NAMALWA (cell line): Measurements from ENCODE around the gene CNTN4.

Source experiments
- DNase-seq: peaks from one replicate; pipeline ENCODE4 v3.0.0-alpha.2; 2015; ENCODE audit warnings: low spot score

Gene CNTN4

GRCh38 chr3:3064297-3064696 lies 965.6 kb downstream of the CNTN4 start:
- no peak for DNase-seq

DNA sequence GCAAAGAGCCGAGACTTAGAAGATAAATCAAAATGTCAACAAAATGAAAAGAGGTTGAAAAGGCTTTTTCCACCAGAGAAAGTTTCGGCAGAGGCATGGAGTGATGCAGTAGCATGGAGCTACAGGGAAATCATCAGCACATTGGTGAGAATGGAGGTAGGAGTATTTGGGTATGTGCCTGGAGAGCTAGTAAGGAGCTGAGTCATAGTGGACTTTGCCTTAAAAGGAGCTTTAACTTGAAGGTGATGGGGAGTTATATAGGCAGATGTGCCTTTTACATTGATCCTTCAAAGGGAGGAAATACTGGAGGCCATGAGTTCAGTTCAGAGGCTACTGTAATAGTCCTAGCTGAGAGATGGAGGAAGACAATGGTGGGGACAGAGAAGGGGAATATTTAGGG lies 967.2 kb downstream of the CNTN4 start:
- DNase-seq = no peak

- DNase-seq = no peak
These were observed 967.7 kb downstream of the CNTN4 start for GRCh38 chr3:3066378-3066777.

DNA sequence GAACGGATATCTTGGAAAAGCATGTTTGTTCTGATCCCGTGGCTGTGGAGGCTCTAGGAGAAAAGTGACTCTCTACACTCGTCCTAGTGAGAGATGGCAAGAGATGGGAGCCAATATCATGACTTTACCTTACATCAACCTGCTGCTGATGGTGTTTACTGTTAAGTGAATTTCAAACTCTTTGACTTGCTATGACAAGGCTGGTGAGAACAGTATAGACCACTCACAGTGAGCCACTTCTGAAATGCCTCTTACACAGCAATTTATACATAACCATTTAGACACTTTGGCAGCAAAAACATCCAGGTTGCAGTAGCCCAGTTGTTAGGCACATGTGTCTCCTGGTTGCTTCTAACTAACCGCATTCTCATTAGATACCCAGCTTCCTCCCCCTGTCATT lies 968.2 kb downstream of the CNTN4 start:
- no peak for DNase-seq

DNA sequence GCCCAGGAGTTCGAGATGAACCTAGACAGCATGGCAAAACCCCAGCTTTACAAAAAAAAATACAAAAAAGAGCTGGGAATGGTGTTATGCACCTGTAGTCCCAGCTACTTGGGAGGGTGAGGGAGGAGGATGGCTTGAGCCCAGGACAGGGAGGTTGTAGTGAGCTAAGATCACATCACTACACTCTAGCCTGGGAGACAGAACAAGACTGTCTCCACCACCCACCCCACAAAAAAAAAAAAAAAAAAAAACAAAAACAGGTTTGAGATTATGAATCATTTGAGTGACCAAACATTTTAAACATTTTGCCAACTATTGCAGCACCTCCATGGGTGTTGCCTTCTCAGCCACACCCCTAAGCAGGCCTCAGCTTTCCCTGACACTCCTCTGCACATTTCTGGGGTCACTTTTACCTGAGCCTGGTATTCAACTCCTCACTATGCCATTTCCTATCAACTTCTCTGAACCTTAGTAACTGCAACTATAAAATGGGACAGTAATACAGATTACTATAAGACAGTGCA lies 969.8 kb downstream of the CNTN4 start:
- DNase-seq = no peak

- DNase-seq = no peak
These were observed 971.1 kb downstream of the CNTN4 start for GRCh38 chr3:3069723-3070122.

DNA sequence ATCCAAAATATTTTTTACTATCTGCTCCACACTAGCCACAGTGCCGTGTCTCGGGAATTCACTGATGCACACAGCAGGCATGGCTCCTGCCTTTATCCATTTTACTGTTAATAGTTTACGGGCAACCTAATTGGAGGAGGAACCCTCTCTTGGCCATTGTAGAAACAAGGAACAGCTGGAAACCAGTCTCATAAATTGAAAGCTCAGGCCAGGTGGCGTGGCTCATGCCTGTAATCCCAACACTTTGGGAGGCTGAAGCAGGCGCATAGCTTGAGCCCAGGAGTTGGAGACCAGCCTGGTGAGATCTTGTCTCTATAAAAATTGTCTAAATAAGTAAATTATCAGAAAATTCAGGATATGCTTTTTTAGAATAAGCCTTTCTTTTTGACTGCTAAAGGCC lies 972.5 kb downstream of the CNTN4 start:
- DNase-seq = no peak

DNA sequence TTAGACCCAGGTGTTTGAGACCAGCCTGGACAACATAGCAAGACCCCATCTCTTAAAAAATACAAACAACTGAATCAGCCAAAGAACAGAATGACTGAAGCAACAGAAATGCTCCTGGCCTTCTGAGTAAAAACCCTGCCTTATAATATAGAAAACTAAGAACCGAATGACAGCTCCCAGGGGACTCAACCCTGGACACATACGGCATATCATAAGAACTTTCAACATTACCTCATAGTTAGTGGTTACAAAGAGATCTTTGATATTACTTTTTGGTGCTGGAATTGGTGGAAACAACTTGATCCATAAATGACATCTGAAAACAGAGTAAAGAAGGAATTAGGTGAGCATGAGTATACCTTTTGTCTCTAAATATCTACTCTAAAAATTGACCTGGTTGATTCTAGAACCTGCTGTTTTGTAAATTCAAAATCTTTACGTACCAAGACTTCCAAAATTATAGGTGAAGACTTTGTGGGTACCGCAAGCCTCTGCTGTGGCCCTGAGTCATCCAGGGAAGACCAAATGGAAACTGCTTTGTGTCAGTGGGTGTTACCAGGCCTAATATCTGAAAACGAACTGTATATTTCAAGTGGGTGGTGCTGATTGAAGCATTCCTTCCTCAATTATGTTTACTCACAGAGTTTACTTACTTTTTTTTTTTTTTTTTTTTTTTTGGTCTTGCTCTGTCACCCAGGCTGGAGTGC lies 976.0 kb downstream of the CNTN4 start:
- DNase-seq = no peak

DNA sequence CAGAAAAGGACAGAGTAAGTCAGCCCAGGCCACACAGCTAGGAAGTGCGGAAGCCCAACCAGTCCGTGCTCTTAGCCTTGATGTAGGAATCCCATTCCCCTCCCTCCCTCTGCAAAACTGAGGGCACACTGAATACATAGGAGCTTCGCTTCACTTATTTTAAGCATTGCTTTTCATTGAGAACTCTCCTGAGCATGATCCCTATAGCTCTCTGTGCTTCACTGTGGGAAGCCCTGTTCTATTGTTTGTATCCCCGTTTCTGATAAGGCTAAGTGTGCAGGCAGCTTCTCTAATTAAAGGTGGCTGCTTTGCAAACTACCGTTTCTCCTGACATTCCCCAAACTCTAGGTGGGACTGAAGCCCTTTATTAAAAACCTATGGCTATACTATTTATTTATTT lies 981.6 kb downstream of the CNTN4 start:
- DNase-seq = no peak

GRCh38 chr3:3081381-3082233 lies 982.9 kb downstream of the CNTN4 start:
- DNase-seq = no peak

- DNase-seq = no peak
These were observed 983.7 kb downstream of the CNTN4 start for GRCh38 chr3:3082234-3082924.

- no peak for DNase-seq
These were observed 986.2 kb downstream of the CNTN4 start for GRCh38 chr3:3084890-3085289.

GRCh38 chr3:3085782-3086181 lies 987.1 kb downstream of the CNTN4 start:
- no peak for DNase-seq

- DNase-seq = no peak
These were observed 987.6 kb downstream of the CNTN4 start for GRCh38 chr3:3086239-3086638.

GRCh38 chr3:3087279-3087678 lies 988.6 kb downstream of the CNTN4 start:
- DNase-seq = no peak

- no peak for DNase-seq
These were observed 989.2 kb downstream of the CNTN4 start for GRCh38 chr3:3087716-3088465.

DNA sequence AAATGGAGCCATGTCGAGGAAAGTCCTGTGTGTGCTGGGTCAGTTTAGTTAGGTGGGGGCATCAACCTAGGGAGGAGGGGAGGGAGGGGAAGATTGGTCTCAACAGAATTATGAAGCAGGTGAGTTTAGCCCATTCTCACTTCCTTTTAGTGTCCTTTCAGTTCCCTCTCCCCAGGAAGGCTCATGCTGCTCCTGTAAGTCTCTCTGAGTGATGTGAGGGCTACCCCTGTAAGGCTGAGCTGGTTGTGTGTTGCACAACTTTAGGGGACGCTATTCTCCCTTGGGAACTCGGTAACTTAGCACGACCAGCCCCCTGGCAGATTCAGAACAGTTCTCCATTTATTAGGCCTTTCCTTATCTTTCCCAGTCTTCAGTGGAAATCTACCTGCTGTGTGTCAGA lies 990.4 kb downstream of the CNTN4 start:
- DNase-seq = no peak

- DNase-seq = no peak
These were observed 999.3 kb downstream of the CNTN4 start for GRCh38 chr3:3097958-3098357.

DNA sequence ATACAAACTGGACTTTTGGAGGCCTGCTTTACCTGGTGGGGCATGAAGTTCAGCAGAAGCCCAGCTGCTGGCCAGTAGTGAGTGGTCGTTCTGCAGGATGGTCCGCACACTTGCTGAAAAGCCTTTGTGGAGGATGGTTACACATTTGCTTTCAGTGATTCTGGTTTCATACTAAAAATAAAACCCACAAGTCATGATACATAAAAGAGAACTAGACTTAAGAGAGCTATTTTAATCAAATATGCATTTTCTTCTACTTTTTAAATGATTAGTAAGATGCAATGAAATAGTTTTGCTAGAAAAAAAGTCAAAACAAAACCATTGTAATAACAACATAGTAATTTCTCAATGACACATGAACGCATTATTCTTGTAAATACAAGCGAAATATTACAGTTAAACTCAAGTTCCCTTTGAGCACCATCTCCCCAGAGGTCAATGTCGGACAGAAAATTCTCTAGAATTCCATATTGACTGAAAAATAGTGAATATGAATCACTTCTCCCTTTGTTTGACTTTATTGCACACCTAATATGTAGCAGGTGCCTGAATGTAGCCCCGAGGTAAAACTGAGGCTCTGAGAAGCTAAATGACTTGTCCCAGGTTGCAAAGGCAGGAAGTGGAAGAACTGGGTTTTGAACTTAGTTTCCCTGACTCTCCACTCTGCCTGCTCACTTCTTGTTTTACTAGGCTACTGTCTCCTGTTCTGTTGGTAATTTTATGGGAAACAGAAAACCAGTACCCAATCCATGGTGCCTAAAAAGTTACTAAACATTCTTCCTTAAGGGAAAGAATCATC lies 1003.2 kb downstream of the CNTN4 start:
- DNase-seq = no peak

GRCh38 chr3:3102751-3103150 lies 1004.1 kb downstream of the CNTN4 start:
- no peak for DNase-seq

GRCh38 chr3:3105246-3105645 lies 1006.6 kb downstream of the CNTN4 start:
- DNase-seq = no peak
